CD4-positive, alpha-beta T cell treated with Interleukin-17A for 1 hour (primary cell): Measurements from ENCODE around the gene ABCG1.

Source experiments
- DNase-seq: peaks from one replicate; pipeline ENCODE4 v3.0.0-alpha.2; 2020

ABCG1 gene

GRCh38 chr21:42272984-42273600 is 54.2 kb downstream of the ABCG1 start:
- no peak for DNase-seq

GRCh38 chr21:42276076-42276475 is 57.1 kb downstream of the ABCG1 start:
- no peak for DNase-seq

GRCh38 chr21:42276526-42277154 is 57.7 kb downstream of the ABCG1 start:
- DNase-seq: no peak

GRCh38 chr21:42277593-42277992 is 58.7 kb downstream of the ABCG1 start:
- DNase-seq: no peak

GRCh38 chr21:42278451-42279149 is 59.7 kb downstream of the ABCG1 start:
- no peak for DNase-seq

GRCh38 chr21:42279341-42279871 is 60.5 kb downstream of the ABCG1 start:
- no peak for DNase-seq

GRCh38 chr21:42279888-42280287 is 60.9 kb downstream of the ABCG1 start:
- no peak for DNase-seq

- no peak for DNase-seq
Observed at GRCh38 chr21:42280356-42281180, 61.6 kb downstream of the ABCG1 start.

- DNase-seq: no peak
Observed at GRCh38 chr21:42281181-42281680, 62.3 kb downstream of the ABCG1 start.

GRCh38 chr21:42282021-42282420 is 63.1 kb downstream of the ABCG1 start:
- DNase-seq: no peak

GRCh38 chr21:42282715-42283114 is 63.8 kb downstream of the ABCG1 start:
- DNase-seq: no peak

- no peak for DNase-seq
Observed at GRCh38 chr21:42285569-42286245, 66.8 kb downstream of the ABCG1 start.

GRCh38 chr21:42286416-42286815 is 67.5 kb downstream of the ABCG1 start:
- no peak for DNase-seq

GRCh38 chr21:42287193-42288083 is 68.5 kb downstream of the ABCG1 start:
- no peak for DNase-seq

GRCh38 chr21:42288962-42289361 is 70.0 kb downstream of the ABCG1 start:
- DNase-seq: no peak

- DNase-seq: no peak
Observed at GRCh38 chr21:42289926-42290325, 71.0 kb downstream of the ABCG1 start.

- no peak for DNase-seq
Observed at GRCh38 chr21:42290505-42290904, 71.6 kb downstream of the ABCG1 start.

- DNase-seq: no peak
Observed at GRCh38 chr21:42291003-42291750, 72.2 kb downstream of the ABCG1 start.

- no peak for DNase-seq
Observed at GRCh38 chr21:42291751-42292562, 73.0 kb downstream of the ABCG1 start.
